GM21447 (cell line): ENCODE data around the gene PIEZO1.

Source experiments
- ATAC-seq: cut with Tn5 transposase; IDR thresholded peaks from one replicate; pipeline ENCODE4 v1.9.1; 2021; ENCODE audit not compliant: unreplicated experiment

PIEZO1 gene

DNA sequence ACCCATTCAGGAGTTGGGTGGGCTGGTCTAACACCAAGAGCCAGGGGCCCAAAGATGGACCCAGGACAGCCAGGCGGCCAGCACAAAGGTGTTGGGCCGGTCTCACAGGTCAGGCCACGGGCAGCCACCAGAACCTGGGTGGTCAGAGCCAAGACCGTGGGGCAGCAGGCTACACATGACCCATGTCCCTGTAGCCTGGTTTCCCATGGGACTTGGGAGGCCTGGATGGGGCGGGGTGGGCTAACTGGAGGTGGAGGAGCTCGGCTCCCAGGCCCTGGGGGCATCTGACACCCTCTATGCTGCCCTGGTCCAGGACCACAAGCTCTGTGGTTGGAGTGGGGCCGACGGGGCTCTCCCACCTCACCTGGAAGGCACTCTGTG lies 61.5 kb downstream of the PIEZO1 start:
- no peak for ATAC-seq

DNA sequence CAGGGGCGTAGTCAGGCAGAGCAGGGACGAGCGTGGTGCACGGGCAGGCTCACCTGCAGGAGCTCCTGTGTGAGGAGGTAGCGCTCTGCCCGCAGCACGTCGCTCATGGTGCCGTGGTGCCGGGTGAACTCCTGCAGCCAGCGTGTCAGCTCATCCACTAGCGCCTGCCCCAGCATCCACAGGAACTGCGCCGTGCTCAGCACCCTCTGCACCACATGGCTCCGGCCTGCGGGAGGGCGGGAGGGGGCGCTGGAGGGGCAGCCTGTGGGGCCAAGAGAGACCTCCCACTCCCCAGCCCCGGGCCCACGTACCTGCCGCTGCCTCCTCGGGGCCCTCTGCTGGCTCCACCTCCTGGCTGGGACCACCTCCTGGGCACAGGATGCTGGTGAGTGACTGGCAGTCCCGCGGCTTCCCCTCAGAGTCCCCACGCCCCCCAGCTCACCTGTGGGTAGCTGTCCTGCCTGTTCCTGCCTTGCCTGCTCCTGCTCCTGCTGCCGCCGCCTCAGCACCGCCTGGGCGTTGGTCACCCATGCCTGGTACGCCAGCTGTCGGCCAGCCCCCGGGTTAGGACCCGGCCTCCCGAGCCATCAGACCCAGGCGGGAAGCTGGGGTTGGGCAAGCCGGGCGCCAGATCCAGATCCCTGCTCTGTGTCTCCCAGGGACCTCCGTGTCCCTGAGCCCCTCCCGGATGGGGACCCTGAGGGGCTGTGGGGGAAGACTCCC lies 62.1 kb downstream of the PIEZO1 start:
- ATAC-seq = no peak

DNA sequence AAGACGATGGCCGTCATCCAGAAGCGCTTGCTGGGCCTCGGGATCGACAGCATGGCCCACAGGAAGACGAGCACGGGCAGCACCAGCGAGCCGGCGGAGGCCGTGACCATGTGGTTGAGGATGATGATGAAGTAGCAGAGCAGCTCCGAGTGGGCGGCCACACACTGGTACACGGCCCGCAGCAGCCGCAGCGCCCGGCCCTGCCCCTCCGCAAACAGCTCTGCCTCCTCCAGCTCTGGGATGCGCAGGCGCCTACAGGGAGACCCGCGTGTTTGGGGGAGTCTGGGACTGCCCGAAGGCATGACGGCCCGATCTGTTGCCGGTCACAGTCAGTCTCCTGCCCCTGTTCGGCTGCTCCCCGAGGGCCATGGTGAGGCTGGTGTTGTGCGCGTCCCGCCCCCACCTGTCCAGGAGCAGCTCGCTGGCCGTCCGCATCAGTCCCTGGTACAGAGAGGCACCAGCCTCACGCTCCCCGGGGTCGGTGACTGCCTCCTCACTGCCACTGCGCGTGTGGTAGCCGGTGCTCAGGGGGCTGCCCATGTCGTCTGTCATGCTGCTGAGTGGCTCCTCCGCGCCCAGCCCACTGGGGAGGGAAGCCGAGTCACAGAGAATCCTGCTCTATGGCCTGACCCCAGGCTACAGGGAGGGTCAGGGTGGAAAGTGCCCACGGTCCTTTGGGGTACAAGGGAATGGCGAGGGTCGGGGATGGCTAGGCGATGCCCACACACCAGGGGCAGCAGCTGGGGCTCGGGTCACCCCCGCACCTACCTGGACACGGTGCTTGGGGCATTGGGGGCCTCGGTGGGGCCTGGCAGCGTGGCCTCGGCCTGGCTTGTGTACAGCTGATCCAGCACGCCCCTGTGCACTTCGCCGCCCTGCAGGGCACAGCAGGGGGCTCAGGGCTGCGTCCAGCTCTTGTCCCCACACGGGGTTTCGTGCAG lies 62.9 kb downstream of the PIEZO1 start:
- ATAC-seq = no peak

DNA sequence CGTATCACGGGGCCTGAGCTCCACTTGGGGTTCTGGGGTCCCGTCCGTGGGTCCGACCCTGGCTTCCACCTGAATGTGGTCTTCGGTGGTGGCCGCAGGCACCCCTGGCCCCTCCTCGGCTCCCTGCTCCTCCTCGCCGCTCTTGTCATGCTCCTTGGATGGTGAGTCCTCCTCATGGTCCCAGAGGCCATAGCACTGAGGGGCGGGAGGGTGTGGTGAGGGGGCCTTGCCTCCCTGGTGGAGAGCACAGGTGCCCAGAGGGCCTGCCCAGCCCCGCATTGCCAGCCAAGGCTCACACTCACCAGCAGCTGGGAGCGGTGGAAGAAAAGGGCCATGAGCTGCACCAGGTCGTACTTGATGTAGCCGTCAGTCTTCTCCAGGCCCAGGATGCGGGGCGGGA lies 63.8 kb downstream of the PIEZO1 start:
- ATAC-seq = no peak

DNA sequence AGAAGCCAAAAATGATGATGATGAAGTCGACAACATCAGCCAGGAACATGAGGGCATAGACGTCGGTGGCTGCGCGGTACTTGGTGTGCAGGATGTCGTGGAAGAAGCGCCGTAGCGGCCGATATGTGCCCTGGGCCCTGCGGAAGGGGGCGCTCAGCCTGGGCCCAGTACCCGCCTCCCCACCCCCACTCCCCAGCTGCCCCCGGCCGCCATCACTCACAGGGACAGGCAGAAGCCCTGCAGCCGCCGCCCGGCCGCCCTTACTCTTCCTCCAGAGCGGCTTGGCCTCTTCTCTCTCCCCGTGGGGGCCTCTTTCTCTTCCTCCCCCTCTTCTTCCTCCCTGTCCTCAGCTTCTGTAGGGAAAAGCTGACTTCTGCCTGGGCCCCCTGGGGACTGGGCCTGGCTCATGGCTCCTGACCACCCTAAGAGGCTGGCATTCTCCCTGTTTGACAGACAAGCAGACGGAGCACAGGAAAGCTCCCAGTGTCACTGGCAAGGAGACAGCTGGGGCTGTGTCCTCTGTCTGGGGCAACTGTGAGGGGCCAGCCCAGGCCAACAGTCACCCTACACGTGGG lies 64.5 kb downstream of the PIEZO1 start:
- no peak for ATAC-seq

DNA sequence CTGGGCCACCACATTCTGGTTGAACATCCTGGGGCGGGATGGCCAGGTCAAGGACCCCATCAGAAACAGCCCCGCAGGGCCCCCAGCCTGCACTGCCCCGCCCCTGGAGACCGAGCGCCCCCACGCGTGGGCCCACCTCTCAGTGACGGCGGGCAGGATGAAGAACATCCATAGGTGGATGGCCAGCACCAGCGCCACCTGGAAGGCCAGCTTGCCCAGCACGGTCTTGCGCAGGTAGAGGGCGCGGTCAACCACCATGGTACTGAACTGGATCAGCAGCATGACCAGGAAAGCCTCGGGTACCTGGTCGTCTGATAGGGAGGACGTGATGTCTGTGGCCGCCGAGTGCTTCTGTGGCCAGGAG lies 65.1 kb downstream of the PIEZO1 start:
- no peak for ATAC-seq

DNA sequence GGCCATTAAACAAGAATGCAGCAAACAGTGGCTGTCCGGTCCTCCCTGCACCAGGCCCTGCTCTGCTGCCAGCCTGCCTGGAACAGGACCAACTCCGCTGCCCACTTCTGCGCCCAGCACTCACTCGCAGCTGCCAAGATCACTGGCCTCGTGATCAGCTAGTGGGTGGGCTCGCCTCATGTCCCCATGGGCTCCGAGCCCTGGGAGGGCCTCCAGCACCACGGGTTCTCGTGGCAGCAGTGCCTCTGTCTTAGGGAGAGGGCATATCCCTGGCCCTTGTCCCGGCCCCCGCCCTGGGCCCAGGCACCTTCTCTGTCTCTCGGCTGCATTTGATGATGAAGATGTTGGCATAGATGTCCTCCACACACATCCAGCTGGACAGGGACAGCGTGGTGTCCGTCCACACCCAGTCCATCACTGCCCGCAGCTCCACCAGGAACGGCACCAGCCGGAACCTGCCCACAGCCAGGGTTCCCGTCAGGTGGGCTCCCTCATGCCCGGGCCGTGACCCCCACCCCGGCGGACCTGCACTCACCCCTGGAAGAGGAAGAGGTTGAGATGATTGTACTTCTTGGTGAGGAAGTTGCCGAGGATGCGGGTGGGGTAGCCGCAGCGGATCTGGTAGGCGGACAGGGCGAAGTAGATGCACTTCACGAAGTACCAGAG lies 65.6 kb downstream of the PIEZO1 start:
- no peak for ATAC-seq

DNA sequence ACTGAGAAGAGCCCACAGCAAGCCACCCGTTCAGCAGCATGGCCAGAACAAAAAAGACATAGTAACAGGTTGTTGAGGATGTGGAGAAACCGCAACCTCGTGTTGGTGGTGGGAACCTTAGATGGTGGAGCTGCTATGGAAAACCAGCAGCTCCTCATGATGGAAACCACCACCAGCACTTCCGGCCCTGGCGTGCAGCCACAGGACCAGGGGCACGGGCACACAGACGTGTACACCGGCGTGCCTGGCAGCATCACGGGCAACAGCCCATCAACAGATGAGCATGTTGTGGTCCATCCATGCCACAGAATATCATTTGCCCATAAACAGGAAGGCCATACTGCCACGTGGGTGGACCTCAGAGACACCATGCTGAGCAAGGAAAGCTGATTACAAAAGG lies 66.8 kb downstream of the PIEZO1 start:
- ATAC-seq = no peak

DNA sequence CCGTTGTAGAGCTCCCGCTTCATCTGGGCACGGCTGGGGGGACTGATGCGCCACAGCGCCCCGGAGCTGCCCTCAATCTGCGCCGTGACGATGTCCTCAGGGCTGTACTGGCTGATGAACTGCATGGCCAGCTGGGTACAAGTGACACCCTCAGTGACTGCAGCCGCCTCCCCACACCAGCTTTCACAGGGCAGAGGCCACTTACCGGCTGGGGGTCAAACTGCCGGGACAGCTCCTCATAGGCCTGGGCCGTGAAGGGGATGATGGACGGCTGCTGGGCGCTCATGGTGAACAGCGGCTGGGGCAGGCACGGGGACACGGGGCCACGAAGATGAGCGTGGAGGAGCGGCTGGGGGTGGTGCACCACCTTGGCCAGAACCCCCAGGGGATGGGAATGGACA lies 68.4 kb downstream of the PIEZO1 start:
- ATAC-seq = no peak

DNA sequence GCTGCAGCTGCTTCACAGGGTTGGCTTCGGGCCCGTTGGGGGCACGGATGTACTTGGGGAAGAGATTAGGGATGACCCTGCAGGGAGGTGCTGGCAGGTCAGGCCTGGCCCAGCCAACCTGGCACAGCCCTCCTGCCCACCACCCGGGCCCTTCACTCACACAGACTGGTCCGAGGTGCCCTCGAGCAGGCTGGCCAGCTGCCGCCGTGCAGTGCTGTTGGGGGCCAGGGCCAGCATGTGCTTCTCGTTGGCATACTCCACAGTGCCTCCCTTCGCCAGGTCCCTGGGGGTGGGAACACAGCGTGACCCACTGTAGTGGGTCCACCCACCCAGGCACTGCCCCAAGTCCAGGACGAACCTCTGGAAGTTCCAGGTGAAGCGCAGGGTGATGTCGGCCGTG lies 68.8 kb downstream of the PIEZO1 start:
- no peak for ATAC-seq

DNA sequence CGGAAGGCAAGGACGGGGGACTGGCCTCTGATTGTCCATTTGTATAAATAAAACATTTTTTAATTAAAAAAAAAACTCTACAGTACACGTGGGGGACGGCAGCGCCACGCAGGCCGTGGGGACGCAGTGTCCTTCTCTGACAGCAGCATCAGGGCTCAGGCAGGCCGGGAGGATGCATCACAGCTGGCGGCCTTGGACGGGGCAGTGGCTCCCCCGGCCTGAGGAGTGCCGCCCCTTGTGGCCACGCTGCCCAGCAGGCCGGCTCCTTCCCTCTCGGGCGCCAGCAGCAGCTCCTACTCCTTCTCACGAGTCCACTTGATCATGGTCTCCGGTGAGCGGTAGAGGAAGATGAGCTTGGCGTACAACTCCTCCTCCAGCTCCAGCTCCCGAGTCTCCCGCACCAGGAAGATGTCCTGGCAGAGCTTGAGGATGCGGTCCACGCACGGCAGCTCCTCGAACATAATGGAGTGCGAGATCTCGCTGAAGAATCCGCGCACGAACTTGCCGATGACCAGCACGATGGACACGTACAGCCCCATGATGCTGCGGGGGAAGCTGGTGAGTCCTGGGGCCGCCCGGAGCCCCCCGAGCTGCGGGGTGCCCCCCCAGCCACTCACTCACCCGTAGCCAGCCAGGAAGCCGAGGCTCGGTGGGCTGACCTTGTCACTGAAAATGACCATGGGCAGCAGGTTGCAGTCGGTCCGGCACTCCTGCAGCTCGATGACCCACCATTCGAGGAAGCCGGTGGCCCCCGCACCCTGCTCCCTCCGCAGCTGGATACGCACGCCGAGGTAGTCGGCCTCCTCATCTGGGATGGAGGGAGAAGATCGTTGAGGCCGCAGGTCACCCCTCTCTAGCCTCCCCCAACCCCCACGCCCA lies 69.5 kb downstream of the PIEZO1 start:
- ATAC-seq = no peak

DNA sequence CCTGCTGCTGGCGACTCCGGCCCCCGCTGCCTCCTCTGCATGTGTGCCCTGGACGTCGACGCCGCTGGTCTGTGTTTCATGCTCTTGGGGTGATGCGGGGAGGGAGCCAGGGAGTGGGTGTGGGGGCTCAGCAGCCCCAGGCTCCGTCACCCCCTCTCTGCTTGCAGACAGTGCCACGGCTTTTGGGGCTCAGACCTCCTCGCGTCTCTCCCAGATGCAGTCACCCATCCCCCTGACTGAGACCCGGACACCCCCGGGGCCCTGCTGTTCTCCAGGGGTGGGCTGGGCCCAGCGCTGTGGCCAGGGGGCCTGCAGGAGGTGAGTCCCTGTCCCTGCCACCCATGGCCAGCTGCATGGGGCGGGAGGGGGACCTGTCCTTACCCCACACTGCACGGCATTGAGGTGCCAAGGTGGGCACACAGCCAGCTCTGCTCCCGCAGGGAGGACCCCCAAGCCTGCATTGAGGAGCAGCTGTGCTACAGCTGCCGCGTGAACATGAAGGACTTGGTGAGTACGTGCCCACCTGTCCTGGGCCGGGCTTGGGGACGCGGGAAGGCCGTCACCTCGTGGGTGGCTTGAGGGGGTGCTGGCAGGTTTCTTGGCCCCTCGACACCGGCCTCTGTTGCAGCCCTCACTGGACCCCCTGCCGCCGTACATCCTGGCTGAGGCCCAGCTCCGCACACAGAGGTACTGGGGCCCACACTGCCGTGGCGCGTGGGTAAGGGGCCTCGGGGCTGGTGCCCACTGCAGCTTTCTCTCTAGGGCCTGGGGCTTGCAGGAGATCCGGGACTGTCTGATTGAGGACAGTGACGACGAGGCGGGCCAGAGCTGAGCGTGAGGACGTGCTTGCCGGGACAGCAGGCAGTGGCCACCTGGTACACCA lies 70.4 kb downstream of the PIEZO1 start:
- ATAC-seq = no peak

DNA sequence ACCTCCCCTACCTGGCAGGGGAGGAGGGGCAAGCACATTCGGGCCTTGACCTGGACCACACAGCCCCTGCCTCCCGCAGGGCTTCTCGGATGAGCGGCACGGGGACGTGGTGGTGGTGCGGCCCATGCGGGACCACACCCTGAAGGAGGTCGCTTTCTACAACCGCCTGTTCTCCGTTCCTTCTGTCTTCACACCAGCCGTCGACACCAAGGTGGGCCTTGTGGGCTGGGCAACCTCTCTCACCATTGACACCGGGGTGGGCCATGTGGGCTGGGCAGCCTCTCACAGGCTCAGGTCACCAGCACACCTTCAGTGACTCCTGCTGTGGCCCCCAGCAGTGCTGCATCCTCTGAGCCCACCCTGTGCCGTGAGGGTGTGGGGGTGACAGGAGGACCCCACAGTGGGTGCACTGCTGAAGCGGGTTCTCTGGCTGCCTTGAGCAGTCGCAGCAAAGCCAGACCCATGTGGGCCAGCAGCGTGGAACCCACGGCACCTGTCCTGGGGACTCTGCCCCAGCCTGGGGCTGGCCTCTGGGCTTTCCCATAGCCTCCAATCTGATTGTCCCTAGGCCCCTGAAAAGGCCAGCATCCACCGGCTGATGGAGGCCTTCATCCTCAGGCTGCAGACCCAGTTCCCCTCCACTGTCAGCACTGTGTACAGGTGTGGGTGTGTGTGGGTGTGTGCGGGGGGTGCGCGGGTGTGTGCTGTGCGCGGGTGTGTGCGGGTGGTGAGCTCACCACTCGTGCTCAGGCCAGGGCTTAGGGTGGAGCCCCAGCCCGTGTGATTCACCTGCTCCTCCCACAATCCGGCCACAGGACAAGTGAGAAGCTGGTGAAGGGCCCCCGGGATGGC lies 71.2 kb downstream of the PIEZO1 start:
- ATAC-seq = no peak

DNA sequence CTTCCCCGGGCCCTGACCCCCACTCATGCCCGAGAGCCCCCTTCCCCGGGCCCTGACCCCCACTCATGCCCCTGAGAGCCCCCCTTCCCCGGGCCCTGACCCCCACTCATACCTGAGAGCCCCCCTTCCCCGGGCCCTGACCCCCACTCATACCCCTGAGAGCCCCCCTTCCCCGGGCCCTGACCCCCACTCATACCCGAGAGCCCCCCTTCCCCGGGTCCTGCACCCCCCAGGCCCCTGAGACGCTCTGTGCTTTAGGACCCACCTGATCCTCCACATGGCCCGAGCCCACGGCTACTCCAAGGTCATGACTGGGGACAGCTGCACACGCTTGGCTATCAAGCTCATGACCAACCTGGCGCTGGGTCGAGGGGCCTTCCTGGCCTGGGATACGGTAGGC lies 72.0 kb downstream of the PIEZO1 start:
- ATAC-seq = no peak

DNA sequence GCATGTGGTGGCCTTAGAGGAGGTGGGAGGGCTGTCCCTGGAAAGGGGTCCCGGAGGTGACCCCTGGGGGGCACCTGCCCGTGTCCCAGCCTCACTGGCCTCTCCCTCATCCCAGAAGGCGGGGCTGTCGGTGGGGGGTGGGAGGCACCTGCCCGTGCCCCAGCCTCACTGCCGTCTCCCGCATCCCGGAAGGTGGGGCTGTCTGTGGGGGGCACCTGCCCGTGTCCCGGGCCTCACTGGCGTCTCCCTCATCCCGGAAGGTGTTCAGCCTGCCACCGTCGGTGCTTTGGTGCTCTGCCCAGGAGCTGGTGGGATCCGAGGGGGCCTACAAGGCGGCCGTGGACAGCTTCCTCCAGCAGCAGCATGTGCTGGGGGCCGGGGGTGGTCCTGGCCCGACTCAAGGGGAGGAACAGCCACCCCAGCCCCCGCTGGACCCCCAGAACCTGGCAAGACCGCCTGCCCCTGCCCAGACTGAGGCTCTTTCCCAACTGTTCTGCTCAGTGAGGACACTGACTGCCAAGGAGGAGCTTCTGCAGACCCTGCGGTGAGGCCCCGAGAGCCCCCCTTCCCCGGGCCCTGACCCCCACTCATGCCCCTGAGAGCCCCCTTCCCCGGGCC lies 72.5 kb downstream of the PIEZO1 start:
- ATAC-seq = no peak

DNA sequence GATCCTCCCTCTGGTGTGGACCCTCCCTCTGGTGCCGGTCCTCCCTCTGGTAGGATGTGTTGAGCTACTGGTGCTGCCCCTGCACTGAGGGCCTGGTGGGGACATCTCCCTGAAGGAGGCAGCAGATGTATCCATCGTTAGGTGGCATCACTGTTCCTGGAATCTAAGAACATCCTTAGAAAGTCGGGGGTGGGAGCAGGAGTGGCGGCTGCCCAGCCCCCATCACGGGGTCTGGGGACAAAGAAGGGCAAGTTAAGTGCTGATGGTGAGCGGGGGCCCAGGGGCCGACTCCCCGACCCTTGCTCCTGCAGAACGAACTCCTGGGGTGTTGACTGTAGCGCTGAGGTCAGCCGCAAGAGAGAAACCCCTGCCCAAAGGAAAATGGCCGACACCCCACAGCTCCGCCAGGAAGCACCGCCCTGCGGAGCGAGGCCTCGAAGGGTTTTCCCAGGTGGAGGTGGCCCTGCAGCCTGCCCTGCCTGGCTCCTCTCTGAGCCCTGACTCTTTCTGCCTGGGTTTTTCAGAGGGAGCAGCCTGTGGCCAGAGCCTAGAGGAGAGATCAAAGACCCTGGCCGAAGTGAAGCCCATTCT lies 73.2 kb downstream of the PIEZO1 start:
- no peak for ATAC-seq

DNA sequence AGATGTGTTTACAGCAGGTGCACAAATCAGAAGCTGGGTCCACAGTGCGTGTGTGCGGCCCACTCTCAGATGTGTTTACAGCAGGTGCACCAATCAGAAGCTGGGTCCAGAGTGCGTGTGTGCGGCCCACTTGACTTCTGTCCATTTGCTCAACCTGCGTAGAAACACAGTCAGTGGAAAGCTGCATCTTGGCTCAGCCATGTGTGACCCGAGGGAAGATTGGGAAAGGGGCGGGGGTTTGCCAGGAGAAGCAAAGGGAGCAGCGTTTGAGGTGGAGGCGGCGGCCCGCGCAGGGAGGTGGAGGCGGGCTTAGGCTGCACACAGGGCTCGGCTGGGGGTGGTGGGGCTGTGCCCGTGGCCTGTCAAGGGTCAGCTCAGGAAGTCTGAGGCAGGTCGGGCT lies 74.5 kb downstream of the PIEZO1 start:
- ATAC-seq = no peak
